ENCODE results near the gene MACC1. TPM values are rescaled to one million over a fixed set of nuclear protein-coding genes. Genes with fewer than 3 reads are reported as not detected.

Gene MACC1
- polyA plus RNA-seq, 1 of the 3 experiments (the other 2 are of a cell fraction) = not detected

DNA sequence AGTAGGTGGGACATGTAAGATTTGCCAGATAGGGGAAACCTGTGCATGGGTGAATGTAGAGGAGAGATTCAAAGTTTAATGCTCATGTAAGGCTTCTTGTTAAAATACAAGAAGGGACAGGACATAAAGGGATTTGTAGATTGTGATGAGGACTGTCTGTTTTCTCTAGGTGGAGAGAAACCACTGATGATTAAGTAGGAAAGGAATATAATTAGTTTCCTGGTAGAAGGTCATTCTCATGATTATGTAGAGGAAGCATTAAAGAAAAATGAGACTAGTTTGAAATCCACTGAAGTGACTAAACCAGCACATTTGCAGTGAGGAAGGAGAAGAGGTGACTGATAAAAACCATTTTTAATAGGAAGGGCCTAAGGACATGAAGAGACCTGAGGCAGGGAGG, 19.6 kb upstream of the MACC1 start:
- Histone ChIP-seq H3K36me3 (replicated peaks in 1 of 2; ENCODE audit: control insufficient read depth in 1 of 2, insufficient read depth in 2 of 2, low read length in 1 of 2) (no peaks in the 10 kb centered on the region), H3K4me2 (no peak overlapping the region), H3K27ac (ENCODE audit: low read depth in 2 of 2, low read length in 1 of 2) (peak overlapping the region in 1 of 2 experiments; percentile 9; a peak in 1 of 4 replicates), H3K27me3 (ENCODE audit: insufficient read depth) (no peaks in the 10 kb centered on the region), H3K9me2 (no peaks in the 10 kb centered on the region), H3K4me3 (ENCODE audit: low read depth in 2 of 2, low read length in 1 of 2) (no peak overlapping the region), H3K9me3 (no peaks in the 10 kb centered on the region), H3K4me1 (ENCODE audit: control insufficient read depth in 1 of 2, insufficient read depth in 2 of 2, low read depth in 1 of 2, low read length in 1 of 2) (peaks cover 0 to 15% of the 10 kb centered on the region in 2 experiments; a peak in 2 of 4 replicates), H3K79me2 (ENCODE audit: insufficient read depth) (no peaks in the 10 kb centered on the region), H3F3A (replicated peaks; ENCODE audit: insufficient read depth) (peaks cover 6% of the 10 kb centered on the region), H3K9ac (no peak overlapping the region), H2AFZ (ENCODE audit: low read depth) (0 out of 2 replicates have a peak overlapping the region, but pooled peaks have one; percentile 8), H4K20me1 (ENCODE audit: insufficient read depth) (no peaks in the 10 kb centered on the region)
- no peak for DNase-seq
- POLR2A ChIA-PET = no interaction called here
- TF ChIP-seq TCF12 (IDR thresholded peaks at IDR 0.05) (0 out of 2 replicates have a peak, but pooled peaks have one; percentile 6), RAD21 (IDR thresholded peaks at IDR 0.05; ENCODE audit: low read length) (no peak), SMC3 (IDR thresholded peaks at IDR 0.05; ENCODE audit: low read depth, low read length) (no peak), JUND (IDR thresholded peaks at IDR 0.05) (0 out of 2 replicates have a peak, but pooled peaks have one; percentile 6)
- CTCF ChIA-PET = interaction anchor here (0.9 kb wide), 2 partner anchors 15 to 78 kb away, joined by 3 to 4 read pairs; no protein-coding TSS in a partner anchor

DNA sequence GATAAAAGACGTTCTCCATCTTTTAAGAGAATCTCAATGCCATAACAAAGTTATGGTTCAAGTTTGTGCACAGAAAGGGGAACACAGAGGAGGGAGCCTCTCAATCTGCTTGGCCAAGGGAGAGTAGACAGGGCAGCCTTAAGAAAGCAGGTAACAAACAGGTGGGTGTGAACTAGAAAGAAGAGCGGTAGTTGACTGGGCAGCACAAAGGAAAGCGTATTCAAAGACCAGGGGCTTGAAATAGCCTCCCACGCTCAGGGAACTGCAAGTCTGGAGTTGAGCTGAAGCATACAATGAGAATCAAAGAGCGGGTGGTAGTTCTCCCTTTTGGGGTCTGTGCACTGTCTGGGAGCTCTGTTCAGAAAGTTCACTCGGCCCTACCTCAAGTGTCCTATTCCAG, 18.9 kb upstream of the MACC1 start:
- POLR2A ChIA-PET = no interaction called here
- no peaks in the 10 kb centered on the region for H3K79me2 ChIP-seq (ENCODE audit: insufficient read depth)
- no peaks in the 10 kb centered on the region for H3K36me3 ChIP-seq (replicated peaks in 1 of 2; ENCODE audit: control insufficient read depth in 1 of 2, insufficient read depth in 2 of 2, low read length in 1 of 2)
- H3K4me3 ChIP-seq (ENCODE audit: low read depth in 2 of 2, low read length in 1 of 2) = no peak overlapping the region
- H3F3A ChIP-seq (replicated peaks; ENCODE audit: insufficient read depth) = peaks cover 2% of the 10 kb centered on the region
- no peak overlapping the region for H3K4me2 ChIP-seq
- no peak for TF ChIP-seq GABPA (IDR thresholded peaks at IDR 0.05; ENCODE audit: low read depth)
- TF ChIP-seq, protein P1, sequence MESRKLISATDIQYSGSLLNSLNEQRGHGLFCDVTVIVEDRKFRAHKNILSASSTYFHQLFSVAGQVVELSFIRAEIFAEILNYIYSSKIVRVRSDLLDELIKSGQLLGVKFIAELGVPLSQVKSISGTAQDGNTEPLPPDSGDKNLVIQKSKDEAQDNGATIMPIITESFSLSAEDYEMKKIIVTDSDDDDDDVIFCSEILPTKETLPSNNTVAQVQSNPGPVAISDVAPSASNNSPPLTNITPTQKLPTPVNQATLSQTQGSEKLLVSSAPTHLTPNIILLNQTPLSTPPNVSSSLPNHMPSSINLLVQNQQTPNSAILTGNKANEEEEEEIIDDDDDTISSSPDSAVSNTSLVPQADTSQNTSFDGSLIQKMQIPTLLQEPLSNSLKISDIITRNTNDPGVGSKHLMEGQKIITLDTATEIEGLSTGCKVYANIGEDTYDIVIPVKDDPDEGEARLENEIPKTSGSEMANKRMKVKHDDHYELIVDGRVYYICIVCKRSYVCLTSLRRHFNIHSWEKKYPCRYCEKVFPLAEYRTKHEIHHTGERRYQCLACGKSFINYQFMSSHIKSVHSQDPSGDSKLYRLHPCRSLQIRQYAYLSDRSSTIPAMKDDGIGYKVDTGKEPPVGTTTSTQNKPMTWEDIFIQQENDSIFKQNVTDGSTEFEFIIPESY (IDR thresholded peaks at IDR 0.05; ENCODE audit: borderline replicate concordance, low read depth) = no peak
- no peak for TF ChIP-seq JUND (IDR thresholded peaks at IDR 0.05)
- TF ChIP-seq SMC3 (IDR thresholded peaks at IDR 0.05; ENCODE audit: low read depth, low read length) = no peak
- no peak for TF ChIP-seq NFIC (IDR thresholded peaks at IDR 0.05; ENCODE audit: borderline replicate concordance)
- TF ChIP-seq, protein P2, sequence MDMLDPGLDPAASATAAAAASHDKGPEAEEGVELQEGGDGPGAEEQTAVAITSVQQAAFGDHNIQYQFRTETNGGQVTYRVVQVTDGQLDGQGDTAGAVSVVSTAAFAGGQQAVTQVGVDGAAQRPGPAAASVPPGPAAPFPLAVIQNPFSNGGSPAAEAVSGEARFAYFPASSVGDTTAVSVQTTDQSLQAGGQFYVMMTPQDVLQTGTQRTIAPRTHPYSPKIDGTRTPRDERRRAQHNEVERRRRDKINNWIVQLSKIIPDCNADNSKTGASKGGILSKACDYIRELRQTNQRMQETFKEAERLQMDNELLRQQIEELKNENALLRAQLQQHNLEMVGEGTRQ (IDR thresholded peaks at IDR 0.05; ENCODE audit: borderline replicate concordance, low read depth, low read length) = no peak
- TF ChIP-seq RAD21 (IDR thresholded peaks at IDR 0.05; ENCODE audit: low read length) = no peak
- H3K9me3 ChIP-seq = no peaks in the 10 kb centered on the region
- 80% methylated on average over 6 of the region's 6 CpGs for WGBS (ENCODE audit: low lambda C conversion rate)
- H4K20me1 ChIP-seq (ENCODE audit: insufficient read depth) = no peaks in the 10 kb centered on the region
- no peak overlapping the region for H3K27ac ChIP-seq (ENCODE audit: low read depth in 2 of 2, low read length in 1 of 2)
- no peaks in the 10 kb centered on the region for H3K9me2 ChIP-seq
- peaks cover 0 to 9% of the 10 kb centered on the region in 2 experiments; a peak in 2 of 4 replicates for H3K4me1 ChIP-seq (ENCODE audit: control insufficient read depth in 1 of 2, insufficient read depth in 2 of 2, low read depth in 1 of 2, low read length in 1 of 2)
- no peak overlapping the region for H2AFZ ChIP-seq (ENCODE audit: low read depth)
- no peak overlapping the region for H3K9ac ChIP-seq
- H3K27me3 ChIP-seq (ENCODE audit: insufficient read depth) = no peaks in the 10 kb centered on the region
- DNase-seq = no peak
- CTCF ChIA-PET = interaction anchor here (0.9 kb wide), 1 partner anchor 14 kb away, joined by 3 read pairs; no protein-coding TSS in a partner anchor

DNA sequence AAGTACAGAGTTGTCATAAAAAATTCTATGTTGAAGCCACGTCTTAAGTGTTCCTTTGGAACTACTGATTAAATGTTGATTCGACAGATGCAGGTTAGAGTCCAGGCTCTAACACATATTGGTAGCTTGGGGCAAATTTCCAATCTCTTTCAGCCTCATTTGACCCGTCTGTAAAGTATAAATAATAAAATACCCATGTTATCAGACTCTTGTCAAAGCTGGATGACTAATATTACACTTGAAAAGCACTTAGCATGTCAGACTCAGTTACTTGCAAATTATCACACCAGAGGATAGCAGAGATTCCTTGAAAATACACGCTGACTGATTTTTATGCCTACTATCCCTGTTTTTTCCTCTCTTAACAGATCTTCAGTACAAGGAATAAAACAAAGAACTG, 18.1 kb upstream of the MACC1 start:
- ChIA-PET CTCF (no interaction called here), POLR2A (no interaction called here)
- Histone ChIP-seq H3K9me3 (no peaks in the 10 kb centered on the region), H3K9ac (no peak overlapping the region), H3F3A (replicated peaks; ENCODE audit: insufficient read depth) (no peaks in the 10 kb centered on the region), H3K36me3 (replicated peaks in 1 of 2; ENCODE audit: control insufficient read depth in 1 of 2, insufficient read depth in 2 of 2, low read length in 1 of 2) (no peaks in the 10 kb centered on the region), H2AFZ (ENCODE audit: low read depth) (no peak overlapping the region), H3K79me2 (ENCODE audit: insufficient read depth) (no peaks in the 10 kb centered on the region), H3K27me3 (ENCODE audit: insufficient read depth) (no peaks in the 10 kb centered on the region), H3K4me1 (ENCODE audit: control insufficient read depth in 1 of 2, insufficient read depth in 2 of 2, low read depth in 1 of 2, low read length in 1 of 2) (peaks cover 0 to 3% of the 10 kb centered on the region in 2 experiments; a peak in 2 of 4 replicates), H3K27ac (ENCODE audit: low read depth in 2 of 2, low read length in 1 of 2) (no peak overlapping the region), H3K4me3 (ENCODE audit: low read depth in 2 of 2, low read length in 1 of 2) (no peak overlapping the region), H4K20me1 (ENCODE audit: insufficient read depth) (no peaks in the 10 kb centered on the region), H3K4me2 (no peak overlapping the region), H3K9me2 (no peaks in the 10 kb centered on the region)
- DNase-seq = no peak
- TF ChIP-seq CHD2 (IDR thresholded peaks at IDR 0.05; ENCODE audit: low read length, partially characterized antibody) (no peak), MXI1 (IDR thresholded peaks at IDR 0.05; ENCODE audit: low read depth, low read length) (no peak), TEAD4 (IDR thresholded peaks at IDR 0.05; ENCODE audit: borderline replicate concordance, insufficient read depth) (no peak), EP300 (IDR thresholded peaks at IDR 0.05; ENCODE audit: borderline replicate concordance in 1 of 2, low read depth in 1 of 2, low read length in 1 of 2) (peak in 1 of 2 experiments; percentile 25; a peak in 1 of 4 replicates), RFX5 (IDR thresholded peaks at IDR 0.05; ENCODE audit: low read length) (no peak)
- TF ChIP-seq, protein P2 (IDR thresholded peaks at IDR 0.05; ENCODE audit: borderline replicate concordance, low read depth, low read length) = no peak
- WGBS (ENCODE audit: low lambda C conversion rate) = 44% methylated on average over 4 of the region's 4 CpGs
